Measurements from ENCODE around the gene DOK7.

DNA sequence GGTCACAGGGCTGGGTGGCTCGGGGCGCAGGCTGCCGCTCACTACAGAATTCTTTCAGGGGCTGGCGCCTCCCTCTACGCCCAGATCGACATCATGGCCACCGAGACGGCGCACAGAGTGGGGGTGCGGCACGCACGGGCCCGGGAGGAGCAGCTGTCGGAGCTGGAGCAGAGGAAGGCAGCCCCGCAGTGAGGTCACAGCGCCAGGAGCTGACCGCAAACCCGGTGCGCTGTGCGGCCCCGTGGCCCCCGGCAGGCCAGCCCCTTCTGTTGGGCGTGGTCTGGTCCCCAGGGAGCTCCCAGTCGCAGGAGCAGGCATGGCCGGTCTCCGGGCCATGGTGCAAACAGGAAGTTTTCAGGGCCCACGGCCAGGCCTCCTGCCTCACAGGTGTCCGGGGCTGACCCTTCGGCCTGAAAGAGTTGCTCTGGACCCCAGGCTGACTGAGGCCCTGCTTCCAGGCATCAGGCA, 37.6 kb downstream of the DOK7 start:
- TF ChIP-seq, protein P1, sequence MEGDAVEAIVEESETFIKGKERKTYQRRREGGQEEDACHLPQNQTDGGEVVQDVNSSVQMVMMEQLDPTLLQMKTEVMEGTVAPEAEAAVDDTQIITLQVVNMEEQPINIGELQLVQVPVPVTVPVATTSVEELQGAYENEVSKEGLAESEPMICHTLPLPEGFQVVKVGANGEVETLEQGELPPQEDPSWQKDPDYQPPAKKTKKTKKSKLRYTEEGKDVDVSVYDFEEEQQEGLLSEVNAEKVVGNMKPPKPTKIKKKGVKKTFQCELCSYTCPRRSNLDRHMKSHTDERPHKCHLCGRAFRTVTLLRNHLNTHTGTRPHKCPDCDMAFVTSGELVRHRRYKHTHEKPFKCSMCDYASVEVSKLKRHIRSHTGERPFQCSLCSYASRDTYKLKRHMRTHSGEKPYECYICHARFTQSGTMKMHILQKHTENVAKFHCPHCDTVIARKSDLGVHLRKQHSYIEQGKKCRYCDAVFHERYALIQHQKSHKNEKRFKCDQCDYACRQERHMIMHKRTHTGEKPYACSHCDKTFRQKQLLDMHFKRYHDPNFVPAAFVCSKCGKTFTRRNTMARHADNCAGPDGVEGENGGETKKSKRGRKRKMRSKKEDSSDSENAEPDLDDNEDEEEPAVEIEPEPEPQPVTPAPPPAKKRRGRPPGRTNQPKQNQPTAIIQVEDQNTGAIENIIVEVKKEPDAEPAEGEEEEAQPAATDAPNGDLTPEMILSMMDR (IDR thresholded peaks at IDR 0.05; ENCODE audit: borderline replicate concordance, extremely low read depth, low read length, poor library complexity, severe bottlenecking) = no peak
- TF ChIP-seq EZH2 (IDR thresholded peaks at IDR 0.05; ENCODE audit: borderline replicate concordance, low read depth, low read length, severe bottlenecking) = no peak
